HFF-Myc (cell line): Measurements from ENCODE around the gene SLC17A5.
"Not testable (repeated sequence)": the region's sequence is repeated elsewhere in the genome, so short reads cannot be mapped to it uniquely, and the experiment has no call there.

Source experiments
- DNase-seq: peaks from one replicate; pipeline ENCODE4 v3.0.0-alpha.2; 2011; ENCODE audit warnings: low read depth; ENCODE audit errors: extremely low read depth
- H3K4me3 ChIP-seq: replicated peaks from 2 replicates; pipeline ENCODE4 v1.5.1; 2011; ENCODE audit warnings: low read depth, mild to moderate bottlenecking, control low read depth, low read length
- TF ChIP-seq, protein P1 (sequence below): IDR thresholded peaks from 2 replicates; pipeline ENCODE4 v1.5.1; 2012; ENCODE audit warnings: mild to moderate bottlenecking, low read depth, low read length, control low read depth; ENCODE audit errors: missing control alignments

Gene SLC17A5

DNA sequence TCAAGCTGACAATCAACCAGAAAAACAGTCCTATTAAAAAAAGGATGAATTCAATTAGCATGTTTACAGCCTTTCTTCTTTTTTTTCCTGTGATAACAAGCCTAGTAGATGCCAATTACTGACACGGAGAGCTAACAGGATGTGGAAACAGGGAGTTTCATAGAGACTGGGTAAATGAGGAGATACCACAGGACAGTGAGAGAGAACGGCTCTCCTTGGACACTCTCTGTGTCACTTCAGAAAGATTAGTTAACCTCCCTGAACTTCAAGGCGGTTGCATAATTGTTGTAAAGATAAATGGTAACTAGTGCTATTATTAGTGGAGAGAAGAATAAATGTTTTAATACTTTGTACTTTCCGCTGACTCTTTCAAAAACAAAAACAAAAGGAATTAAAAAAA lies 14.8 kb downstream of the SLC17A5 start:
- no peak for DNase-seq
- TF ChIP-seq, protein P1, sequence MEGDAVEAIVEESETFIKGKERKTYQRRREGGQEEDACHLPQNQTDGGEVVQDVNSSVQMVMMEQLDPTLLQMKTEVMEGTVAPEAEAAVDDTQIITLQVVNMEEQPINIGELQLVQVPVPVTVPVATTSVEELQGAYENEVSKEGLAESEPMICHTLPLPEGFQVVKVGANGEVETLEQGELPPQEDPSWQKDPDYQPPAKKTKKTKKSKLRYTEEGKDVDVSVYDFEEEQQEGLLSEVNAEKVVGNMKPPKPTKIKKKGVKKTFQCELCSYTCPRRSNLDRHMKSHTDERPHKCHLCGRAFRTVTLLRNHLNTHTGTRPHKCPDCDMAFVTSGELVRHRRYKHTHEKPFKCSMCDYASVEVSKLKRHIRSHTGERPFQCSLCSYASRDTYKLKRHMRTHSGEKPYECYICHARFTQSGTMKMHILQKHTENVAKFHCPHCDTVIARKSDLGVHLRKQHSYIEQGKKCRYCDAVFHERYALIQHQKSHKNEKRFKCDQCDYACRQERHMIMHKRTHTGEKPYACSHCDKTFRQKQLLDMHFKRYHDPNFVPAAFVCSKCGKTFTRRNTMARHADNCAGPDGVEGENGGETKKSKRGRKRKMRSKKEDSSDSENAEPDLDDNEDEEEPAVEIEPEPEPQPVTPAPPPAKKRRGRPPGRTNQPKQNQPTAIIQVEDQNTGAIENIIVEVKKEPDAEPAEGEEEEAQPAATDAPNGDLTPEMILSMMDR = no peak
- H3K4me3 ChIP-seq = no peak overlapping the region

DNA sequence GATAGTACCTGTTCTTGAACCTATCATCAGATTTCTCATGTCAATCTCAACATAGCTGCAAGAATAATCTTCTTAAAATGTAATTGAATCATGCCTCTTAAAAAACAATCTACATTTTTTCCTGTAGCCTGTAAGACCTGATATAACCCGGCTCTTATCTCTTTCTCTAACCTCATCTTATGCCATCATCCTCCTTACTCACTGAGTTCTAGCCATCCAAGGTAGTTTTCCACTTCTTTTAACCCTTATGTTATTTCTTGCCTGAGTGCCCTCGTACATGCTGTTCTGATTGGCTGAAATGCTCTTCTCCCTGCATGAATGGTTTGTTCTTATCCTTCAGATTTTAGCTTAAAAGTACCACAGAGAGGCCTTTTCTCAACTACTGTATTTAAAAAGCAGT lies 16.4 kb downstream of the SLC17A5 start:
- no peak overlapping the region for H3K4me3 ChIP-seq
- DNase-seq = no peak
- TF ChIP-seq, protein P1 = no peak

GRCh38 chr6:73636048-73636447 lies 17.7 kb downstream of the SLC17A5 start:
- H3K4me3 ChIP-seq = no peak overlapping the region
- TF ChIP-seq, protein P1 = no peak

DNA sequence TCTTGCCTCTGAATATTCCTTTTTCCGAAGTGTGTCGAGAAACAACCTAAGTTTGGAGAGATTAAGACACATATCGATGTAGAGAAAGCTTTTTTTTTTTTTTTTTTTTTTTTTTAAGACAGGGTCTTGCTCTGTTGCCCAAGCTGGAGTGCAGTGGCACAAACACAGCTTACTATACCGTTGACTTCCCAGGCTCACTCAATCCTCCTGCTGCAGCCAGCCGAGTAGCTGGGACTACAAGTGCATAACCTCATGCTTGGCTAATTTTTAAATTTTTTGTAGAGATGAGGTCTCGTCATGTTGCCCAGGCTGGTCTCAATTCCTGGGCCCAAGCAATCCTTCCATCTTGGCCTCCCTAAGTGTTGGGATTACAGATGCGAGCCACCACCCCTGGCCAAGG lies 21.4 kb downstream of the SLC17A5 start:
- TF ChIP-seq, protein P1 = no peak
- DNase-seq = no peak
- H3K4me3 ChIP-seq = no peak overlapping the region

More at GRCh38 chr6:73636048-73636447, 17.7 kb downstream of the SLC17A5 start:
- no peak for DNase-seq

GRCh38 chr6:73631849-73632248 lies 21.9 kb downstream of the SLC17A5 start:
- peak; percentile 19 for DNase-seq
- H3K4me3 ChIP-seq = no peak overlapping the region
- TF ChIP-seq, protein P1 = no peak

- no peak overlapping the region for H3K4me3 ChIP-seq
- DNase-seq = no peak
- TF ChIP-seq, protein P1 = no peak
These were observed 23.4 kb downstream of the SLC17A5 start for GRCh38 chr6:73630401-73630800.

GRCh38 chr6:73624896-73625295 lies 28.9 kb downstream of the SLC17A5 start:
- TF ChIP-seq, protein P1 = no peak
- DNase-seq = no peak
- H3K4me3 ChIP-seq = no peak overlapping the region

GRCh38 chr6:73623480-73623879 lies 30.3 kb downstream of the SLC17A5 start:
- not testable (repeated sequence) for H3K4me3 ChIP-seq, DNase-seq

- H3K4me3 ChIP-seq, DNase-seq: not testable (repeated sequence)
These were observed 35.7 kb downstream of the SLC17A5 start for GRCh38 chr6:73618082-73618481.
